Measurements from ENCODE around the gene PLXNC1.

PLXNC1 gene

GRCh38 chr12:94169966-94170689 is 21.8 kb downstream of the PLXNC1 start:
- H3K27ac ChIP-seq: no peak overlapping the region
- no peaks in the 10 kb centered on the region for H3K27me3 ChIP-seq (ENCODE audit: insufficient read depth, low read depth, severe bottlenecking)
- H3K9me3 ChIP-seq (ENCODE audit: severe bottlenecking): no peaks in the 10 kb centered on the region
- TF ChIP-seq CTCF (IDR thresholded peaks at IDR 0.05; ENCODE audit: low read depth, low read length): no peak
- no peaks in the 10 kb centered on the region for H3K36me3 ChIP-seq
- DNase-seq: no peak
- no peak overlapping the region for H3K4me3 ChIP-seq (ENCODE audit: low read depth, low read length)

- Histone ChIP-seq H3K27ac (no peak overlapping the region), H3K4me3 (ENCODE audit: low read depth, low read length) (no peak overlapping the region), H3K36me3 (no peaks in the 10 kb centered on the region), H3K27me3 (ENCODE audit: insufficient read depth, low read depth, severe bottlenecking) (no peaks in the 10 kb centered on the region), H3K9me3 (ENCODE audit: severe bottlenecking) (no peaks in the 10 kb centered on the region)
- TF ChIP-seq CTCF (IDR thresholded peaks at IDR 0.05; ENCODE audit: low read depth, low read length): no peak
- no peak for DNase-seq
Observed at GRCh38 chr12:94170690-94171594, 22.6 kb downstream of the PLXNC1 start.

GRCh38 chr12:94171595-94171930 is 23.2 kb downstream of the PLXNC1 start:
- Histone ChIP-seq H3K27ac (no peak overlapping the region), H3K27me3 (ENCODE audit: insufficient read depth, low read depth, severe bottlenecking) (no peaks in the 10 kb centered on the region), H3K36me3 (no peaks in the 10 kb centered on the region), H3K4me3 (ENCODE audit: low read depth, low read length) (no peak overlapping the region), H3K9me3 (ENCODE audit: severe bottlenecking) (no peaks in the 10 kb centered on the region)
- no peak for TF ChIP-seq CTCF (IDR thresholded peaks at IDR 0.05; ENCODE audit: low read depth, low read length)
- DNase-seq: no peak

GRCh38 chr12:94172031-94172430 is 23.7 kb downstream of the PLXNC1 start:
- no peak overlapping the region for H3K27ac ChIP-seq
- no peaks in the 10 kb centered on the region for H3K9me3 ChIP-seq (ENCODE audit: severe bottlenecking)
- no peak for DNase-seq
- H3K36me3 ChIP-seq: no peaks in the 10 kb centered on the region
- H3K27me3 ChIP-seq (ENCODE audit: insufficient read depth, low read depth, severe bottlenecking): no peaks in the 10 kb centered on the region
- H3K4me3 ChIP-seq (ENCODE audit: low read depth, low read length): no peak overlapping the region
- no peak for TF ChIP-seq CTCF (IDR thresholded peaks at IDR 0.05; ENCODE audit: low read depth, low read length)

- no peak for DNase-seq
- Histone ChIP-seq H3K36me3 (no peaks in the 10 kb centered on the region), H3K27me3 (ENCODE audit: insufficient read depth, low read depth, severe bottlenecking) (no peaks in the 10 kb centered on the region), H3K9me3 (ENCODE audit: severe bottlenecking) (no peaks in the 10 kb centered on the region), H3K4me3 (ENCODE audit: low read depth, low read length) (no peak overlapping the region), H3K27ac (no peak overlapping the region)
- TF ChIP-seq CTCF (IDR thresholded peaks at IDR 0.05; ENCODE audit: low read depth, low read length): no peak
Observed at GRCh38 chr12:94172973-94173372, 24.6 kb downstream of the PLXNC1 start.

Data from WERI-Rb-1 (cell line).